IMR-90 (cell line): Measurements from ENCODE around the gene WDR48.

Source experiments
- CTCF ChIP-seq: conservative IDR thresholded peaks from 2 replicates; pipeline ENCODE4 v1.5.1; 2012; ENCODE audit warnings: mild to moderate bottlenecking, low read depth, low read length, improper control_type of control experiment
- MAFK ChIP-seq: IDR thresholded peaks from 2 replicates; pipeline ENCODE4 v1.6.1; 2012; ENCODE audit warnings: low read depth, low read length, improper control_type of control experiment
- MXI1 ChIP-seq: IDR thresholded peaks from 2 replicates; pipeline ENCODE4 v1.6.1; 2012; ENCODE audit warnings: low read depth, mild to moderate bottlenecking, low read length, moderate library complexity, borderline replicate concordance
- POLR2A ChIP-seq: IDR thresholded peaks from 2 replicates; pipeline ENCODE4 v1.6.1; 2012; ENCODE audit warnings: mild to moderate bottlenecking, low read depth, low read length
- RCOR1 ChIP-seq: IDR thresholded peaks from 2 replicates; pipeline ENCODE4 v1.6.1; 2012; ENCODE audit warnings: mild to moderate bottlenecking, low read length, improper control_type of control experiment; ENCODE audit not compliant: insufficient replicate concordance

- TF ChIP-seq CTCF (no peak), MXI1 (no peak), POLR2A (no peak), MAFK (no peak), RCOR1 (no peak)
Observed at GRCh38 chr3:39102504-39103323, 50.9 kb downstream of the WDR48 start.
